H9 (cell line): ENCODE data around the gene THSD1. TPM values are rescaled to one million over a fixed set of nuclear protein-coding genes. Genes with fewer than 3 reads are reported as not detected.

Experiments used
- DNase-seq: peaks from one replicate; pipeline ENCODE4 v3.0.0-alpha.2; 2017
- H2AFZ ChIP-seq: one replicate; pipeline ENCODE4 v1.6.1; 2013; ENCODE audit warnings: mild to moderate bottlenecking, low read length, control low read depth, moderate library complexity
- H2AK5ac ChIP-seq: 2 replicates; pipeline ENCODE4 v1.6.1; 2013; ENCODE audit warnings: low read length, control low read depth, mixed read lengths; ENCODE audit not compliant: insufficient read length
- H2BK120ac ChIP-seq: one replicate; pipeline ENCODE4 v1.6.1; 2013; ENCODE audit warnings: low read depth, mild to moderate bottlenecking, low read length, control low read depth, inconsistent platforms; ENCODE audit not compliant: poor library complexity, severe bottlenecking
- H2BK12ac ChIP-seq: 2 replicates; pipeline ENCODE4 v1.6.1; 2013; ENCODE audit warnings: low read length, control low read depth, mixed read lengths, low read depth; ENCODE audit not compliant: insufficient read length
- H2BK15ac ChIP-seq: 2 replicates; pipeline ENCODE4 v1.6.1; 2013; ENCODE audit warnings: low read depth, low read length, control low read depth
- H2BK20ac ChIP-seq: one replicate; pipeline ENCODE4 v1.6.1; 2013; ENCODE audit warnings: low read depth, mild to moderate bottlenecking, low read length, control low read depth, inconsistent platforms; ENCODE audit not compliant: poor library complexity, severe bottlenecking
- H2BK5ac ChIP-seq: 2 replicates; pipeline ENCODE4 v1.6.1; 2013; ENCODE audit warnings: low read length, control low read depth, mixed read lengths; ENCODE audit not compliant: insufficient read length
- H3K14ac ChIP-seq: 2 replicates; pipeline ENCODE4 v1.6.1; 2013; ENCODE audit warnings: low read length, control low read depth; ENCODE audit not compliant: insufficient read depth
- H3K18ac ChIP-seq: 2 replicates; pipeline ENCODE4 v1.6.1; 2013; ENCODE audit warnings: low read depth, mild to moderate bottlenecking, mixed read lengths, low read length, control low read depth; ENCODE audit not compliant: insufficient read length
- H3K23ac ChIP-seq: 2 replicates; pipeline ENCODE4 v1.6.1; 2013; ENCODE audit warnings: low read length, control low read depth, mixed read lengths, low read depth; ENCODE audit not compliant: insufficient read length
- H3K23me2 ChIP-seq: 2 replicates; pipeline ENCODE4 v1.6.1; 2013; ENCODE audit warnings: low read depth, mild to moderate bottlenecking, mixed read lengths, low read length, control low read depth; ENCODE audit not compliant: insufficient read length, poor library complexity, severe bottlenecking
- H3K27ac ChIP-seq: 2 replicates; pipeline ENCODE4 v1.5.1; 2013; ENCODE audit warnings: low read length, control low read depth, mixed read lengths, low read depth; ENCODE audit not compliant: insufficient read length
- H3K27me3 ChIP-seq: 2 replicates; pipeline ENCODE4 v1.6.1; 2013; ENCODE audit warnings: low read length, control low read depth, inconsistent platforms; ENCODE audit not compliant: insufficient read depth
- H3K4ac ChIP-seq: 2 replicates; pipeline ENCODE4 v1.6.1; 2013; ENCODE audit warnings: low read depth, mild to moderate bottlenecking, control low read depth, inconsistent platforms, low read length, moderate library complexity
- H3K4me1 ChIP-seq: 2 replicates; pipeline ENCODE4 v1.6.1; 2013; ENCODE audit warnings: low read length, control low read depth, inconsistent platforms; ENCODE audit not compliant: insufficient read depth
- H3K4me2 ChIP-seq: 2 replicates; pipeline ENCODE4 v1.6.1; 2013; ENCODE audit warnings: low read length, control low read depth, mixed read lengths; ENCODE audit not compliant: insufficient read length, insufficient read depth
- H3K56ac ChIP-seq: 2 replicates; pipeline ENCODE4 v1.6.1; 2013; ENCODE audit warnings: low read depth, mild to moderate bottlenecking, mixed read lengths, low read length, control low read depth; ENCODE audit not compliant: insufficient read length
- H3K79me1 ChIP-seq: 2 replicates; pipeline ENCODE4 v1.6.1; 2013; ENCODE audit warnings: low read depth, mild to moderate bottlenecking, moderate library complexity, low read length, control low read depth, inconsistent platforms; ENCODE audit not compliant: insufficient read depth, poor library complexity, severe bottlenecking
- H3K79me2 ChIP-seq: 2 replicates; pipeline ENCODE4 v1.6.1; 2013; ENCODE audit warnings: low read length, control low read depth, inconsistent platforms; ENCODE audit not compliant: insufficient read depth
- H3K9ac ChIP-seq: 2 replicates; pipeline ENCODE4 v1.6.1; 2013; ENCODE audit warnings: low read length, control low read depth, mixed read lengths; ENCODE audit not compliant: insufficient read length; ENCODE audit errors: extremely low read depth
- H3K9me3 ChIP-seq: one replicate; pipeline ENCODE4 v1.6.1; 2013; ENCODE audit warnings: low read depth, low read length, inconsistent platforms; ENCODE audit not compliant: control insufficient read depth
- H3T11ph ChIP-seq: one replicate; pipeline ENCODE4 v1.6.1; 2013; ENCODE audit warnings: mild to moderate bottlenecking, low read length, control low read depth, inconsistent platforms
- H4K20me1 ChIP-seq: one replicate; pipeline ENCODE4 v1.6.1; 2013; ENCODE audit not compliant: control insufficient read depth, insufficient read length, insufficient read depth
- H4K5ac ChIP-seq: 2 replicates; pipeline ENCODE4 v1.6.1; 2013; ENCODE audit warnings: low read depth, mild to moderate bottlenecking, mixed read lengths, low read length, control low read depth; ENCODE audit not compliant: insufficient read length
- H4K8ac ChIP-seq: replicated peaks from 2 replicates; pipeline ENCODE4 v1.6.1; 2013; ENCODE audit warnings: low read length, control low read depth, mixed read lengths, low read depth; ENCODE audit not compliant: insufficient read length
- H4K91ac ChIP-seq: 2 replicates; pipeline ENCODE4 v1.6.1; 2013; ENCODE audit warnings: low read depth, mild to moderate bottlenecking, moderate library complexity, mixed read lengths, low read length, control low read depth; ENCODE audit not compliant: insufficient read length
- H3K27ac Mint-ChIP-seq, 3 experiments: 2 replicates in 2 of 3; 3 replicates in 1 of 3; pipeline ENCODE4 v1.8.0; 2020 to 2021; ENCODE audit warnings: mixed read lengths in 3 of 3, mild to moderate bottlenecking in 1 of 3, moderate library complexity in 1 of 3
- H3K27me3 Mint-ChIP-seq: 2 replicates; pipeline ENCODE4 v1.8.0; 2021; ENCODE audit warnings: low read depth, mild to moderate bottlenecking, moderate library complexity, mixed read lengths
- H3K36me3 Mint-ChIP-seq, 3 experiments: 2 replicates in 2 of 3; 3 replicates in 1 of 3; pipeline ENCODE4 v1.8.0; 2020 to 2021; ENCODE audit warnings: low read depth in 3 of 3, mixed read lengths in 3 of 3; ENCODE audit not compliant: insufficient read depth in 1 of 3
- H3K4me1 Mint-ChIP-seq, 2 experiments: 2 replicates each; pipeline ENCODE4 v1.8.0; 2020; ENCODE audit warnings: mixed read lengths in 2 of 2
- H3K4me3 Mint-ChIP-seq, 2 experiments: 2 replicates in 1 of 2; 3 replicates in 1 of 2; pipeline ENCODE4 v1.8.0; 2020 to 2021; ENCODE audit warnings: mild to moderate bottlenecking in 2 of 2, mixed read lengths in 2 of 2, moderate library complexity in 1 of 2
- H3K9me3 Mint-ChIP-seq, 2 experiments: 2 replicates in 1 of 2; 3 replicates in 1 of 2; pipeline ENCODE4 v1.8.0; 2020; ENCODE audit warnings: mild to moderate bottlenecking in 2 of 2, mixed read lengths in 2 of 2, moderate library complexity in 1 of 2
- WGBS: extraction: QIAGEN DNeasy Blood & Tissue Kit; methylation state at CpG from one replicate; pipeline ENCODE4 v1.1.7; 2013; ENCODE audit warnings: missing lambda C conversion rate, low lambda C conversion rate, mixed read lengths; ENCODE audit not compliant: insufficient read length; ENCODE audit errors: extremely low coverage; 5-methylcytosine and 5-hydroxymethylcytosine counted together
- total RNA-seq: library from RNA; stranded (reverse); gene quantifications from 2 replicates; pipeline ENCODE4 v1.2.1, GENCODE V29; 2021
- TF ChIP-seq, protein P1 (sequence below): fragments of 200-600 bp; sonication (generic); conservative IDR thresholded peaks from 3 replicates; pipeline ENCODE4 v1.8.0; 2021; ENCODE audit warnings: antibody characterized with exemption, mild to moderate bottlenecking

THSD1 gene
- total RNA-seq, 1 experiment from 2014 or later, result 0.22 TPM

- no peak overlapping the region for H3K23ac ChIP-seq
- no peak overlapping the region for H3K14ac ChIP-seq
- no peak overlapping the region for H2AK5ac ChIP-seq
- no peak overlapping the region for H2AFZ ChIP-seq
- H4K91ac ChIP-seq, result no peak overlapping the region
- H4K5ac ChIP-seq, result no peak overlapping the region
- H3K4ac ChIP-seq, result no peak overlapping the region
- no peaks in the 10 kb centered on the region for H3K9me3 ChIP-seq
- no peaks in the 10 kb centered on the region for H3K79me1 ChIP-seq
- no peak overlapping the region for H3K18ac ChIP-seq
- TF ChIP-seq, protein P1, sequence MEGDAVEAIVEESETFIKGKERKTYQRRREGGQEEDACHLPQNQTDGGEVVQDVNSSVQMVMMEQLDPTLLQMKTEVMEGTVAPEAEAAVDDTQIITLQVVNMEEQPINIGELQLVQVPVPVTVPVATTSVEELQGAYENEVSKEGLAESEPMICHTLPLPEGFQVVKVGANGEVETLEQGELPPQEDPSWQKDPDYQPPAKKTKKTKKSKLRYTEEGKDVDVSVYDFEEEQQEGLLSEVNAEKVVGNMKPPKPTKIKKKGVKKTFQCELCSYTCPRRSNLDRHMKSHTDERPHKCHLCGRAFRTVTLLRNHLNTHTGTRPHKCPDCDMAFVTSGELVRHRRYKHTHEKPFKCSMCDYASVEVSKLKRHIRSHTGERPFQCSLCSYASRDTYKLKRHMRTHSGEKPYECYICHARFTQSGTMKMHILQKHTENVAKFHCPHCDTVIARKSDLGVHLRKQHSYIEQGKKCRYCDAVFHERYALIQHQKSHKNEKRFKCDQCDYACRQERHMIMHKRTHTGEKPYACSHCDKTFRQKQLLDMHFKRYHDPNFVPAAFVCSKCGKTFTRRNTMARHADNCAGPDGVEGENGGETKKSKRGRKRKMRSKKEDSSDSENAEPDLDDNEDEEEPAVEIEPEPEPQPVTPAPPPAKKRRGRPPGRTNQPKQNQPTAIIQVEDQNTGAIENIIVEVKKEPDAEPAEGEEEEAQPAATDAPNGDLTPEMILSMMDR, result no peak
- H3K27ac ChIP-seq, result no peak overlapping the region
- no peak overlapping the region for H2BK5ac ChIP-seq
- H3K9ac ChIP-seq, result no peak overlapping the region
- Mint-ChIP-seq H3K27ac (no peak overlapping the region), H3K27me3 (no peaks in the 10 kb centered on the region; the same call in 1 of the 2 replicates), H3K4me3 (no peak overlapping the region), H3K36me3 (no peaks in the 10 kb centered on the region), H3K9me3 (no peaks in the 10 kb centered on the region; a peak in 1 of 5 replicates), H3K4me1 (no peaks in the 10 kb centered on the region)
- H3K4me1 ChIP-seq, result no peaks in the 10 kb centered on the region
- no peak for DNase-seq
- H3K4me2 ChIP-seq, result no peak overlapping the region
- H4K20me1 ChIP-seq, result no peaks in the 10 kb centered on the region
- H3K23me2 ChIP-seq, result no peaks in the 10 kb centered on the region
- H4K8ac ChIP-seq, result no peak overlapping the region
- no peaks in the 10 kb centered on the region for H3K27me3 ChIP-seq
- H2BK20ac ChIP-seq, result no peak overlapping the region
- H2BK12ac ChIP-seq, result no peak overlapping the region
- no peak overlapping the region for H2BK120ac ChIP-seq
- no peak overlapping the region for H2BK15ac ChIP-seq
- no CpG with 5 or more reads among the region's 2 CpGs for WGBS
- no peaks in the 10 kb centered on the region for H3K79me2 ChIP-seq
- H3K56ac ChIP-seq, result no peak overlapping the region
- H3T11ph ChIP-seq, result no peak overlapping the region
Measured at GRCh38 chr13:52356327-52356726, 49.6 kb downstream of the THSD1 start.
